Esophagus squamous epithelium (tissue), 4 donors: Measurements from ENCODE around the gene IRX6.
A peak's percentile ranks its signal among the peaks of the same experiment; 100 is the strongest.

Experiments
- POLR2A ChIP-seq, 4 donors: fragments of 450-650 bp; IDR thresholded peaks; one replicate each; pipeline ENCODE4 v1.6.1; 2017; ENCODE audit warnings: antibody characterized with exemption in 4 of 4, mild to moderate bottlenecking in 4 of 4, moderate library complexity in 3 of 4
- TF ChIP-seq, protein P1 (sequence below), 6 experiments: fragments of 450-650 bp in 4 of 6; fragments of 200-600 bp in 2 of 6; sonication (generic) in 2 of 6; IDR thresholded peaks; one replicate each; pipeline ENCODE4 v1.5.1; 2016 to 2019; ENCODE audit warnings: antibody characterized with exemption in 6 of 6, mild to moderate bottlenecking in 4 of 6, moderate library complexity in 4 of 6

DNA sequence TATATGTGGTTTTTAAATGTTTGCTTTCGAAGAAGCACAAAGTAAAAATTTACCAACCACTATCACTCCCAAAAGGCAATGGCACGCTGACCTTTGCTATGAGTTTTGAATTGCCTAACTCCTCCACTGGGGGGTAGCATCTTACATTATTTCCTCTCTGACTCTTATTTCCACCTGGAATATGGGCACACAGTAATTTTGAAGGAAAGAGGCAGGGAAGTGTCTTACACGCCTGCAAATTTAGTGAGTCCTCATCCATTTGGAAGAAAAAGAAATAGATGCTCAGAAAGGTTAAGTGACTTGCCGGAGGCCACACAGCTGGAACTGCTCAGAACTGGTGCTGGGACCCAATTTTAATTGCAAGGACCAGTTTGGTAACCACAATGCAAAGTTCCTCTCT, 29.9 kb upstream of the IRX6 start:
- TF ChIP-seq, protein P1, sequence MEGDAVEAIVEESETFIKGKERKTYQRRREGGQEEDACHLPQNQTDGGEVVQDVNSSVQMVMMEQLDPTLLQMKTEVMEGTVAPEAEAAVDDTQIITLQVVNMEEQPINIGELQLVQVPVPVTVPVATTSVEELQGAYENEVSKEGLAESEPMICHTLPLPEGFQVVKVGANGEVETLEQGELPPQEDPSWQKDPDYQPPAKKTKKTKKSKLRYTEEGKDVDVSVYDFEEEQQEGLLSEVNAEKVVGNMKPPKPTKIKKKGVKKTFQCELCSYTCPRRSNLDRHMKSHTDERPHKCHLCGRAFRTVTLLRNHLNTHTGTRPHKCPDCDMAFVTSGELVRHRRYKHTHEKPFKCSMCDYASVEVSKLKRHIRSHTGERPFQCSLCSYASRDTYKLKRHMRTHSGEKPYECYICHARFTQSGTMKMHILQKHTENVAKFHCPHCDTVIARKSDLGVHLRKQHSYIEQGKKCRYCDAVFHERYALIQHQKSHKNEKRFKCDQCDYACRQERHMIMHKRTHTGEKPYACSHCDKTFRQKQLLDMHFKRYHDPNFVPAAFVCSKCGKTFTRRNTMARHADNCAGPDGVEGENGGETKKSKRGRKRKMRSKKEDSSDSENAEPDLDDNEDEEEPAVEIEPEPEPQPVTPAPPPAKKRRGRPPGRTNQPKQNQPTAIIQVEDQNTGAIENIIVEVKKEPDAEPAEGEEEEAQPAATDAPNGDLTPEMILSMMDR (IDR thresholded peaks at IDR 0.05): peak in 2 of 6 experiments; percentile 5 to 19
- TF ChIP-seq POLR2A (IDR thresholded peaks at IDR 0.05): no peak
